PFSK-1 (cell line): Measurements from ENCODE around the gene BICD2.

Experiments used
- POLR2AphosphoS5 ChIP-seq: IDR thresholded peaks from 2 replicates; pipeline ENCODE4 v1.6.1; 2012; ENCODE audit warnings: low read depth, mild to moderate bottlenecking, control low read depth, low read length, moderate library complexity
- SIN3A ChIP-seq: IDR thresholded peaks from 2 replicates; pipeline ENCODE4 v1.6.1; 2012; ENCODE audit warnings: mild to moderate bottlenecking, low read length, moderate library complexity, borderline replicate concordance; ENCODE audit not compliant: insufficient read depth
- TAF1 ChIP-seq: IDR thresholded peaks from 2 replicates; pipeline ENCODE4 v1.6.1; 2012; ENCODE audit warnings: low read length, control low read depth, borderline replicate concordance; ENCODE audit not compliant: insufficient read depth
- TF ChIP-seq, protein P1 (sequence below), 2 experiments: IDR thresholded peaks; 2 replicates each; pipeline versions ENCODE4 v1.6.1 to v1.8.0; 2011 to 2012; ENCODE audit warnings: low read depth in 2 of 2, low read length in 2 of 2, control low read depth in 1 of 2, inconsistent platforms in 1 of 2, mild to moderate bottlenecking in 1 of 2, moderate library complexity in 1 of 2; ENCODE audit not compliant: insufficient read depth in 1 of 2

DNA sequence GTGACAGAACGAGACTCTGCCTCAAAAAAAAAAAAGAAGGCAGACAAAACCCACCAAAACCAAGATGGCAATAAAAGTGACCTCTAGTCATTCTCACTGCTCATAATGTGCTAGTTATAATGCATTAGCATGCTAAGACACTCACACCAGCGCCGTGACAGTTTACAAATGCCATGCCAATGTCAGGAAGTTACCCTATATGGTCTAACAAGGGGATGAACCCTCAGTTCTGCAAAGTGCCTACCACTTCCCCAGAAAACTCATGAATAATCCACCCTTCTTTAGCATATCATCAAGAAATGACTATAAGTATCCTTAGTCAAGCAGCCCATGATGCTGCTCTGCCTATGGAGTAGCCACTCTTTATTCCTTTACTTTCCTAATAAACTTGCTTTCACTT, 4.7 kb upstream of the BICD2 start:
- TF ChIP-seq SIN3A (no peak), POLR2AphosphoS5 (no peak), TAF1 (no peak)
- TF ChIP-seq, protein P1, sequence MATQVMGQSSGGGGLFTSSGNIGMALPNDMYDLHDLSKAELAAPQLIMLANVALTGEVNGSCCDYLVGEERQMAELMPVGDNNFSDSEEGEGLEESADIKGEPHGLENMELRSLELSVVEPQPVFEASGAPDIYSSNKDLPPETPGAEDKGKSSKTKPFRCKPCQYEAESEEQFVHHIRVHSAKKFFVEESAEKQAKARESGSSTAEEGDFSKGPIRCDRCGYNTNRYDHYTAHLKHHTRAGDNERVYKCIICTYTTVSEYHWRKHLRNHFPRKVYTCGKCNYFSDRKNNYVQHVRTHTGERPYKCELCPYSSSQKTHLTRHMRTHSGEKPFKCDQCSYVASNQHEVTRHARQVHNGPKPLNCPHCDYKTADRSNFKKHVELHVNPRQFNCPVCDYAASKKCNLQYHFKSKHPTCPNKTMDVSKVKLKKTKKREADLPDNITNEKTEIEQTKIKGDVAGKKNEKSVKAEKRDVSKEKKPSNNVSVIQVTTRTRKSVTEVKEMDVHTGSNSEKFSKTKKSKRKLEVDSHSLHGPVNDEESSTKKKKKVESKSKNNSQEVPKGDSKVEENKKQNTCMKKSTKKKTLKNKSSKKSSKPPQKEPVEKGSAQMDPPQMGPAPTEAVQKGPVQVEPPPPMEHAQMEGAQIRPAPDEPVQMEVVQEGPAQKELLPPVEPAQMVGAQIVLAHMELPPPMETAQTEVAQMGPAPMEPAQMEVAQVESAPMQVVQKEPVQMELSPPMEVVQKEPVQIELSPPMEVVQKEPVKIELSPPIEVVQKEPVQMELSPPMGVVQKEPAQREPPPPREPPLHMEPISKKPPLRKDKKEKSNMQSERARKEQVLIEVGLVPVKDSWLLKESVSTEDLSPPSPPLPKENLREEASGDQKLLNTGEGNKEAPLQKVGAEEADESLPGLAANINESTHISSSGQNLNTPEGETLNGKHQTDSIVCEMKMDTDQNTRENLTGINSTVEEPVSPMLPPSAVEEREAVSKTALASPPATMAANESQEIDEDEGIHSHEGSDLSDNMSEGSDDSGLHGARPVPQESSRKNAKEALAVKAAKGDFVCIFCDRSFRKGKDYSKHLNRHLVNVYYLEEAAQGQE (IDR thresholded peaks at IDR 0.05; ENCODE audit: insufficient read depth in 1 of 2, low read depth in 2 of 2, low read length in 2 of 2) = no peak
